ENCODE results near the gene OIP5. TPM values are rescaled to one million over a fixed set of nuclear protein-coding genes. Genes with fewer than 3 reads are reported as not detected.
"Not testable (repeated sequence)": the region's sequence is repeated elsewhere in the genome, so short reads cannot be mapped to it uniquely, and the experiment has no call there.

The OIP5 gene
- total RNA-seq, 6 experiments from 2014 or later, result 0.23 to 1.1 (median 0.82) TPM; not detected in 1

DNA sequence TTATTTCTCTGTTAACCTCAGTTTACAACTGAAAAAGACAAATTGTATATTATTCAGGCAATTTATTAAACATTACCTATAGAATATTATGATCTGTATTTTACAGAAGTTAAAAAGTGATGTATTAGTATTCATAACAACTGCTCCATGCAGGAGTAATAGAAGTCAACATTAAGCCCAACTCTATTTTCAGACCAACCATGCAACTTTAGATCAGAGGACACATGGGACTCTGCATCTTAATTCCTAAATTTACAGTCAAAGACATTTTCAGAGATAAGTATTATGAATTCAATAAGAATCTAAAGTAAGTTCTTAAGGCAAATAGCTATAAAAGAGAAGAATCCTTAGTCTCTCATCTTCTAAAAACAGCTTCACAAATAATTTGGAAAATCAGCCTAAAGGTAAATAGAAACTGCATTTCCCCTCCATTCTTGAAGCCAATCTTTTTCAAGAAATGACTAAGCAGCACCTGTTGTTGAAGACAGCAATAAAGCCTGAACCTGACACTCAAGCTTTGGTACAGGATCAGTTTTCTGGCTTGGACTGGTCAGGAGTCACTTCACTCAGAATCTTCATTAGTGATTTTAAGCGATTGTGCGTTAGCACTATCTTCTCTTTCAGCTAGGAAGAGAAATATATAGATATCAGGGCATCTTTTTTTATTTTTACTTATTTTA is 23.0 kb downstream of the OIP5 start:
- no peak for ATAC-seq
- intact Hi-C loops (cut with DNase I), result no loop called here
- Histone ChIP-seq H3K9me3 (no peaks in the 10 kb centered on the region), H3K27me3 (no peaks in the 10 kb centered on the region), H3K4me1 (no peaks in the 10 kb centered on the region), H3K36me3 (peaks cover 0 to 6% (median 0%) of the 10 kb centered on the region in 4 donors), H3K27ac (no peak overlapping the region), H3K4me3 (no peak overlapping the region)
- DNase-seq, result no peak
- TF ChIP-seq, protein P1, sequence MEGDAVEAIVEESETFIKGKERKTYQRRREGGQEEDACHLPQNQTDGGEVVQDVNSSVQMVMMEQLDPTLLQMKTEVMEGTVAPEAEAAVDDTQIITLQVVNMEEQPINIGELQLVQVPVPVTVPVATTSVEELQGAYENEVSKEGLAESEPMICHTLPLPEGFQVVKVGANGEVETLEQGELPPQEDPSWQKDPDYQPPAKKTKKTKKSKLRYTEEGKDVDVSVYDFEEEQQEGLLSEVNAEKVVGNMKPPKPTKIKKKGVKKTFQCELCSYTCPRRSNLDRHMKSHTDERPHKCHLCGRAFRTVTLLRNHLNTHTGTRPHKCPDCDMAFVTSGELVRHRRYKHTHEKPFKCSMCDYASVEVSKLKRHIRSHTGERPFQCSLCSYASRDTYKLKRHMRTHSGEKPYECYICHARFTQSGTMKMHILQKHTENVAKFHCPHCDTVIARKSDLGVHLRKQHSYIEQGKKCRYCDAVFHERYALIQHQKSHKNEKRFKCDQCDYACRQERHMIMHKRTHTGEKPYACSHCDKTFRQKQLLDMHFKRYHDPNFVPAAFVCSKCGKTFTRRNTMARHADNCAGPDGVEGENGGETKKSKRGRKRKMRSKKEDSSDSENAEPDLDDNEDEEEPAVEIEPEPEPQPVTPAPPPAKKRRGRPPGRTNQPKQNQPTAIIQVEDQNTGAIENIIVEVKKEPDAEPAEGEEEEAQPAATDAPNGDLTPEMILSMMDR (IDR thresholded peaks at IDR 0.05), result no peak
- TF ChIP-seq POLR2A (IDR thresholded peaks at IDR 0.05), result no peak
- WGBS (ENCODE audit: insufficient coverage, low coverage, low lambda C conversion rate, missing lambda C conversion rate), result 100% methylated on average over 2 of the region's 2 CpGs

GRCh38 chr15:41307679-41308078 is 24.7 kb downstream of the OIP5 start:
- 100% methylated on average over 3 of the region's 5 CpGs for WGBS (ENCODE audit: insufficient coverage, low coverage, low lambda C conversion rate, missing lambda C conversion rate)
- no peak for ATAC-seq
- Histone ChIP-seq H3K4me3 (no peak overlapping the region), H3K27ac (no peak overlapping the region), H3K4me1 (no peaks in the 10 kb centered on the region), H3K9me3 (no peaks in the 10 kb centered on the region), H3K36me3 (peaks cover 0 to 6% (median 0%) of the 10 kb centered on the region in 4 donors), H3K27me3 (no peaks in the 10 kb centered on the region)
- no peak for DNase-seq
- TF ChIP-seq, protein P1 (IDR thresholded peaks at IDR 0.05), result no peak
- no peak for TF ChIP-seq POLR2A (IDR thresholded peaks at IDR 0.05)
- intact Hi-C loops (cut with DNase I), result no loop called here

GRCh38 chr15:41304149-41304770 is 28.1 kb downstream of the OIP5 start:
- Histone ChIP-seq H3K36me3 (peaks cover 0 to 8% (median 3%) of the 10 kb centered on the region in 4 donors), H3K27me3 (no peaks in the 10 kb centered on the region), H3K4me3 (no peak overlapping the region), H3K9me3 (no peaks in the 10 kb centered on the region), H3K27ac (no peak overlapping the region), H3K4me1 (no peaks in the 10 kb centered on the region)
- WGBS (ENCODE audit: insufficient coverage, low coverage, low lambda C conversion rate, missing lambda C conversion rate), result 72% methylated on average over 3 of the region's 3 CpGs
- DNase-seq (no peak), ATAC-seq (no peak)
- TF ChIP-seq, protein P1 (IDR thresholded peaks at IDR 0.05), result no peak
- TF ChIP-seq POLR2A (IDR thresholded peaks at IDR 0.05), result no peak
- intact Hi-C loops (cut with DNase I), result no loop called here

DNA sequence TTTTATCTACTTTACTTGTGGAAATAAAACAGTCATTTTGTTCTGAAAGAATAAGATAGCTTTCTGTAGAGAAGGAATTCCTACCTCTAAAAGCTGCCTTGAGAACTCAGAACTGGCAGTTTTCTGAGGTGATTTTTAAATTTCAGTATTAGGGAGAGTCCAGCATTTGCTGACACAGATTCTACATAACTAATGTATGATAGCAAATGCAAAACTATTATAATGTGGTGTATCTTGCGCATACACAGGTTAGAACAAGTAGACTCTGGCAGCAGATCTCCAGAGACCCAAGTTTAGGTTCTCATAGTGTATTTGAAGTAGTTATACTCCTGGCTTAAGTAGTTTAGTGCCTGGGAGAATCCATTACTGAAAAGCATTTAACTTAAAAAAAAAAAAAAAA is 30.8 kb downstream of the OIP5 start:
- H3K4me1 ChIP-seq, result no peaks in the 10 kb centered on the region
- no peak for DNase-seq
- intact Hi-C loops (cut with DNase I), result no loop called here
- no peak overlapping the region for H3K4me3 ChIP-seq
- peaks cover 0 to 26% (median 13%) of the 10 kb centered on the region in 4 donors for H3K36me3 ChIP-seq
- no peaks in the 10 kb centered on the region for H3K9me3 ChIP-seq
- no peaks in the 10 kb centered on the region for H3K27me3 ChIP-seq
- H3K27ac ChIP-seq, result no peak overlapping the region
- no peak for TF ChIP-seq POLR2A (IDR thresholded peaks at IDR 0.05)
- TF ChIP-seq, protein P1 (IDR thresholded peaks at IDR 0.05), result no peak
- 89% methylated on average over 1 of the region's 1 CpG for WGBS (ENCODE audit: insufficient coverage, low coverage, low lambda C conversion rate, missing lambda C conversion rate)
- no peak for ATAC-seq

GRCh38 chr15:41301139-41301538 is 31.3 kb downstream of the OIP5 start:
- H3K36me3 ChIP-seq, result peaks cover 0 to 26% (median 13%) of the 10 kb centered on the region in 4 donors
- 94% methylated on average over 2 of the region's 2 CpGs for WGBS (ENCODE audit: insufficient coverage, low coverage, low lambda C conversion rate, missing lambda C conversion rate)
- H3K27ac ChIP-seq; H3K4me1 ChIP-seq; intact Hi-C loops (cut with DNase I); H3K27me3 ChIP-seq; H3K9me3 ChIP-seq; H3K4me3 ChIP-seq; ATAC-seq; DNase-seq: not testable (repeated sequence)
